ENCODE measurements around the gene GKAP1.

DNA sequence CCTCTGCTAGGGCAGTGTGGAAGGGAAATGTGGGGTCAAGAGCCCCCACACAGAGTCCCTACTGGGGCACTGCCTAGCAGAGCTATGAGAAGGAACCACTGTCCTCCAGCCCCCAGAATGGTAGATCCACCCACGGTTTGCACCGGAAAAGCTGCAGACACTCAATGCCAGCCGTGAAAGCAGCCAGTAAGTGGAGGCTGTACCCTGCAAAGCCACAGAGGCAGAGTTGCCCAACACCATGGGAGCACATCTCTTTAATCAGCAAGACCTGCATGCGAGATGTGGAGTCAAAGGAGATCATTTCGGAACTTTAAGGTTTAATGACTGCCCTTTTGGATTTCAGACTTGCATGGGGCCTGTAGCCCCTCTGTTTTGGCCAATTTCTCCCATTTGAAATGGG lies 52.2 kb downstream of the GKAP1 start:
- TF ChIP-seq, protein P1, sequence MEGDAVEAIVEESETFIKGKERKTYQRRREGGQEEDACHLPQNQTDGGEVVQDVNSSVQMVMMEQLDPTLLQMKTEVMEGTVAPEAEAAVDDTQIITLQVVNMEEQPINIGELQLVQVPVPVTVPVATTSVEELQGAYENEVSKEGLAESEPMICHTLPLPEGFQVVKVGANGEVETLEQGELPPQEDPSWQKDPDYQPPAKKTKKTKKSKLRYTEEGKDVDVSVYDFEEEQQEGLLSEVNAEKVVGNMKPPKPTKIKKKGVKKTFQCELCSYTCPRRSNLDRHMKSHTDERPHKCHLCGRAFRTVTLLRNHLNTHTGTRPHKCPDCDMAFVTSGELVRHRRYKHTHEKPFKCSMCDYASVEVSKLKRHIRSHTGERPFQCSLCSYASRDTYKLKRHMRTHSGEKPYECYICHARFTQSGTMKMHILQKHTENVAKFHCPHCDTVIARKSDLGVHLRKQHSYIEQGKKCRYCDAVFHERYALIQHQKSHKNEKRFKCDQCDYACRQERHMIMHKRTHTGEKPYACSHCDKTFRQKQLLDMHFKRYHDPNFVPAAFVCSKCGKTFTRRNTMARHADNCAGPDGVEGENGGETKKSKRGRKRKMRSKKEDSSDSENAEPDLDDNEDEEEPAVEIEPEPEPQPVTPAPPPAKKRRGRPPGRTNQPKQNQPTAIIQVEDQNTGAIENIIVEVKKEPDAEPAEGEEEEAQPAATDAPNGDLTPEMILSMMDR (IDR thresholded peaks at IDR 0.05): no peak
- no peak for TF ChIP-seq POLR2A (IDR thresholded peaks at IDR 0.05)
